ENCODE measurements around the gene ANGPTL4. TPM values are rescaled to one million over a fixed set of nuclear protein-coding genes. Genes with fewer than 3 reads are reported as not detected.

ANGPTL4 gene
- total and polyA plus RNA-seq, 9 of the 15 experiments (the other 6 are each of a cell fraction or from before 2014, with no cell fraction given): 0.05 to 0.77 (median 0.22) TPM; not detected in 4

DNA sequence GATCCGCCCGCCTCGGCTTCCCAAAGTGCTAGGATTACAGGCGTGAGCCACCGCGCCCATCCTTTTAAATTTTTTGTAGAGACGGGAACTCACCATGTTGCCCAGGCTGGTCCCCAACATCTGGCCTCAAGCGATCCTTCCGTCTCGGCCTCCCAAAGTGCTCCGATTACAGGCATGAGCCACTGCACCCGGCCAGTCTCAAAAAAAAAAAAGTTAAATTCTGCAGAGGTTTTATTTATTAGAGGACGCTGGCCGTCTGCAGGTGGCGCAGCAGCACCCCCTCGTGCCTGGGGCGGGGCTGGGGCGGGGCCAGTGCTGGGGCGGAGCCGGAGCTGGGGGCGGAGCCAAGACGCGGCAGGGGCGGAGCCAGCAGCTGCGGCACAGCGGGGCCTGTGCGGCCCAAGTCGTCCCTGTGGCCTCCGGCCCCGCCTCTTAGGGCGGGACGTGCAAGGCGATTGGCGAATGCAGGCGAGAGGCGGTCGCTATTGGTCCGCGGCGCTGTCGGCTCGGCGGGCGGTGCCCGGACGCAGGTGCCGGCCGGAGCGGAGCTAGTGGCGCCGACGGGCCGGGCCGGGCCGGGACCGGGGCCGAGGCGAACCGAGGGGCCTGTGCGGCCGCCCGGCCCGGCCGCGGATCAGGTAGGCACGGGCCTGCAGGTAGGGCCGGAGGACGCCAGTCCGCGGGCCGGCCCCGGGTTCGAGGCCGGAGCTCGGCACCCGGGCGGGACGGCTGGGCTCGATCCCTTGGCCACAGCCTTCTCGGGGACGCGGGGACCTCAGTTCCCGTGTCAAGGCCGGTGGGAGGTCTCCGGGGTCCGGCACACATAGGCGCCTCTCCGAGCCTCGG, 49.1 kb downstream of the ANGPTL4 start, which contains the start of gene MARCHF2 (continued):
- TF ChIP-seq, protein P1, sequence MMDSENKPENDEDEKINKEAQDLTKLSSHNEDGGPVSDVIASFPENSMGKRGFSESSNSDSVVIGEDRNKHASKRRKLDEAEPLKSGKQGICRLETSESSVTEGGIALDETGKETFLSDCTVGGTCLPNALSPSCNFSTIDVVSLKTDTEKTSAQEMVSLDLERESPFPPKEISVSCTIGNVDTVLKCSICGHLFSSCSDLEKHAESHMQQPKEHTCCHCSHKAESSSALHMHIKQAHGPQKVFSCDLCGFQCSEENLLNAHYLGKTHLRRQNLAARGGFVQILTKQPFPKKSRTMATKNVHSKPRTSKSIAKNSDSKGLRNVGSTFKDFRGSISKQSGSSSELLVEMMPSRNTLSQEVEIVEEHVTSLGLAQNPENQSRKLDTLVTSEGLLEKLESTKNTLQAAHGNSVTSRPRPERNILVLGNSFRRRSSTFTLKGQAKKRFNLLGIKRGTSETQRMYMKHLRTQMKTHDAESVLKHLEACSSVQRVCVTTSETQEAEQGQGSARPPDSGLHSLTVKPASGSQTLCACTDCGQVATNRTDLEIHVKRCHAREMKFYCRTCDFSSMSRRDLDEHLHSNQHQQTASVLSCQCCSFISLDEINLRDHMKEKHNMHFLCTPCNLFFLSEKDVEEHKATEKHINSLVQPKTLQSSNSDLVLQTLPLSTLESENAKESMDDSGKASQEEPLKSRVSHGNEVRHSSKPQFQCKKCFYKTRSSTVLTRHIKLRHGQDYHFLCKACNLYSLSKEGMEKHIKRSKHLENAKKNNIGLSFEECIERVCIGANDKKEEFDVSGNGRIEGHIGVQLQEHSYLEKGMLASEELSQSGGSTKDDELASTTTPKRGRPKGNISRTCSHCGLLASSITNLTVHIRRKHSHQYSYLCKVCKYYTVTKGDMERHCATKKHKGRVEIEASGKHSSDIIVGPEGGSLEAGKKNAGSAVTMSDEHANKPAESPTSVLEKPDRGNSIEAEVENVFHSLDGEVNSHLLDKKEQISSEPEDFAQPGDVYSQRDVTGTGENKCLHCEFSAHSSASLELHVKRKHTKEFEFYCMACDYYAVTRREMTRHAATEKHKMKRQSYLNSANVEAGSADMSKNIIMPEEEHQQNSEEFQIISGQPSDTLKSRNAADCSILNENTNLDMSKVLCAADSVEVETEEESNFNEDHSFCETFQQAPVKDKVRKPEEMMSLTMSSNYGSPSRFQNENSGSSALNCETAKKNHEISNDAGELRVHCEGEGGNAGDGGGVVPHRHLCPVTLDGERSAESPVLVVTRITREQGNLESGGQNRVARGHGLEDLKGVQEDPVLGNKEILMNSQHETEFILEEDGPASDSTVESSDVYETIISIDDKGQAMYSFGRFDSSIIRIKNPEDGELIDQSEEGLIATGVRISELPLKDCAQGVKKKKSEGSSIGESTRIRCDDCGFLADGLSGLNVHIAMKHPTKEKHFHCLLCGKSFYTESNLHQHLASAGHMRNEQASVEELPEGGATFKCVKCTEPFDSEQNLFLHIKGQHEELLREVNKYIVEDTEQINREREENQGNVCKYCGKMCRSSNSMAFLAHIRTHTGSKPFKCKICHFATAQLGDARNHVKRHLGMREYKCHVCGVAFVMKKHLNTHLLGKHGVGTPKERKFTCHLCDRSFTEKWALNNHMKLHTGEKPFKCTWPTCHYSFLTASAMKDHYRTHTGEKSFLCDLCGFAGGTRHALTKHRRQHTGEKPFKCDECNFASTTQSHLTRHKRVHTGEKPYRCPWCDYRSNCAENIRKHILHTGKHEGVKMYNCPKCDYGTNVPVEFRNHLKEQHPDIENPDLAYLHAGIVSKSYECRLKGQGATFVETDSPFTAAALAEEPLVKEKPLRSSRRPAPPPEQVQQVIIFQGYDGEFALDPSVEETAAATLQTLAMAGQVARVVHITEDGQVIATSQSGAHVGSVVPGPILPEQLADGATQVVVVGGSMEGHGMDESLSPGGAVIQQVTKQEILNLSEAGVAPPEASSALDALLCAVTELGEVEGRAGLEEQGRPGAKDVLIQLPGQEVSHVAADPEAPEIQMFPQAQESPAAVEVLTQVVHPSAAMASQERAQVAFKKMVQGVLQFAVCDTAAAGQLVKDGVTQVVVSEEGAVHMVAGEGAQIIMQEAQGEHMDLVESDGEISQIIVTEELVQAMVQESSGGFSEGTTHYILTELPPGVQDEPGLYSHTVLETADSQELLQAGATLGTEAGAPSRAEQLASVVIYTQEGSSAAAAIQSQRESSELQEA (IDR thresholded peaks at IDR 0.05; ENCODE audit: low read depth): no peak
- TF ChIP-seq SP2 (IDR thresholded peaks at IDR 0.05; ENCODE audit: extremely low read depth, low read depth, low read length, poor library complexity, severe bottlenecking): peak; percentile 87
- TF ChIP-seq CHCHD3 (CRISPR knock-in tag; IDR thresholded peaks at IDR 0.05): no peak
- TF ChIP-seq, protein P2, sequence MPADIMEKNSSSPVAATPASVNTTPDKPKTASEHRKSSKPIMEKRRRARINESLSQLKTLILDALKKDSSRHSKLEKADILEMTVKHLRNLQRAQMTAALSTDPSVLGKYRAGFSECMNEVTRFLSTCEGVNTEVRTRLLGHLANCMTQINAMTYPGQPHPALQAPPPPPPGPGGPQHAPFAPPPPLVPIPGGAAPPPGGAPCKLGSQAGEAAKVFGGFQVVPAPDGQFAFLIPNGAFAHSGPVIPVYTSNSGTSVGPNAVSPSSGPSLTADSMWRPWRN (IDR thresholded peaks at IDR 0.05; ENCODE audit: low read depth): no peak
- peak; percentile 60 for TF ChIP-seq SAP30 (IDR thresholded peaks at IDR 0.05; ENCODE audit: borderline replicate concordance, insufficient read depth, low read depth, low read length, poor library complexity, severe bottlenecking)
- TF ChIP-seq, protein P3, sequence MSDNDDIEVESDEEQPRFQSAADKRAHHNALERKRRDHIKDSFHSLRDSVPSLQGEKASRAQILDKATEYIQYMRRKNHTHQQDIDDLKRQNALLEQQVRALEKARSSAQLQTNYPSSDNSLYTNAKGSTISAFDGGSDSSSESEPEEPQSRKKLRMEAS (CRISPR knock-in tag; IDR thresholded peaks at IDR 0.05): peak; percentile 48
- TF ChIP-seq SMARCC2 (IDR thresholded peaks at IDR 0.05; ENCODE audit: low read depth): no peak
- TF ChIP-seq NCOA4 (IDR thresholded peaks at IDR 0.05; ENCODE audit: partially characterized antibody): no peak
- no peak for TF ChIP-seq TCF7 (IDR thresholded peaks at IDR 0.05; ENCODE audit: borderline replicate concordance)
- no peak for TF ChIP-seq ZNF324 (CRISPR knock-in tag; IDR thresholded peaks at IDR 0.05)
- TF ChIP-seq RAD51 (IDR thresholded peaks at IDR 0.05; ENCODE audit: borderline replicate concordance, low read depth): no peak
- peak; percentile 83 for TF ChIP-seq CHD2 (IDR thresholded peaks at IDR 0.05; ENCODE audit: low read depth, low read length)
- TF ChIP-seq CEBPB (tag; IDR thresholded peaks at IDR 0.05): no peak
- no peak for TF ChIP-seq PURB (CRISPR knock-in tag; IDR thresholded peaks at IDR 0.05; ENCODE audit: low read depth)
- no peak for TF ChIP-seq HDAC1 (IDR thresholded peaks at IDR 0.05)
- peak; percentile 92 for TF ChIP-seq SP1 (CRISPR knock-in tag; IDR thresholded peaks at IDR 0.05)
- TF ChIP-seq TAF7 (tag; IDR thresholded peaks at IDR 0.05): no peak
- TF ChIP-seq ZNF764 (CRISPR knock-in tag; IDR thresholded peaks at IDR 0.05; ENCODE audit: low read depth): no peak
- no peak for TF ChIP-seq ZNF445 (CRISPR knock-in tag; IDR thresholded peaks at IDR 0.05; ENCODE audit: low read depth)
- TF ChIP-seq SRSF7 (optimal IDR thresholded peaks at IDR 0.05; ENCODE audit: low read depth, low read length): no peak
